ENCODE measurements around the gene LRIG2.

LRIG2 gene

DNA sequence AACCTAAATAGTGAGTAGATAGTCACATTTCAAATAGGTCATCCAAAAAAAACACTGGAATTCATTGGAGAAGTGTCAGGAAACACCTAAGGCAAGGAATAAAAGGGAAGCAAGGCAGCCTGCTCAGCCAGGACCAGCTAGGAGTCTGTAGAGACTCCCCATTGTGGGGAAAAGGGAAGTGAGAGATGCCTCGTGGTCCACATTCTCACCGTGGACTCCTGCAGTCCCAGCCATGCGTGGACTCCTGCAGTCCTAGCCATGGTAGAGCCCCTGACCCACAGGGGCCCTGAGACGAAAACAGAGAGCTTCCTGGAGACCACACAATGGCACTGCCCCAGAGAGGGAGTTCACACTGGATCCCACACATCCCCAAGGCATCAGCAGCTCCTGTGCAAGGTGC, 97.5 kb downstream of the LRIG2 start:
- DNase-seq = no peak

DNA sequence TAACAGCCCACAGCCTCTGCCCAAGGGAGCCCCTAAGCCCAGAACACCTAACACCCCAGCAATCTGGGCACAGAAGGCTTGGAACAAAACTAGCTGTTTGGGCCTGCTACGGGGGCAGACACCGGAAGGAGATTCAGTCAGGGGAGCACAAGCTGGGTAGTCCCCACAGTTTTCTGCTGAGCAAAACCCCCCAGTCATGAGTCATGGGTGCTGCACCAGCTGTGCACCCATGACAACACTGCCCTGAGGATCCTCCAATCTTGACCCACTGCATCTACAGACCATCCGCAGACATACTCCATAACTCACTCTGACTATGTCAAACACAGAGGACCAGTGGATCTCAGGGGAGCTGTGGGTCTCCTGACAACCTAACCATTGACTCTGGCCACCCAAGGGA, 105.1 kb downstream of the LRIG2 start:
- DNase-seq = no peak

DNA sequence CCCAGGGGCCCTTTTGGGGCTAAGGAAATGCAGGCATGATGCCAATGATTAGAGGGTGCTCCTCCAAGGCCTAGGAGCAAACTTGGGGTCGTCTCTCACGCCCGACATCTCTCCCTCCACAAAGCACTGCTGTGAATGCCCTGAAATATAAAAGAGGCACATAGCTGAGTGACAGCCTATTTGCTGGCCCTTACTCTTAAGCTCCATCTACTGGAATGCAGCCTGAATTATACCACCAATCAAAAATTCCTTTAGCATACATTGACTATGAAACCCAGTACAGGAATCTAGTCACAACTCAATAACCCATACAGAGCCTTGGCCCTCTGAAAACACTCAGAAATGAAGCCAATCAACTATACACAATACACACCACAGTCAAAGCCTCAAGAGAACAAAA, 105.5 kb downstream of the LRIG2 start:
- no peak for DNase-seq

Measured in fibroblast of skin of right biceps (primary cell).